Mucosa of stomach (tissue), 1 donor: Measurements from ENCODE around the gene PTPRU.

Experiments
- H3K27me3 ChIP-seq: one replicate; pipeline ENCODE4 v1.7.0; 2013; ENCODE audit warnings: mild to moderate bottlenecking, low read length; ENCODE audit not compliant: control insufficient read depth, insufficient read depth
- H3K36me3 ChIP-seq: one replicate; pipeline ENCODE4 v1.7.0; 2013; ENCODE audit warnings: low read length; ENCODE audit not compliant: control insufficient read depth, insufficient read depth
- H3K4me1 ChIP-seq: one replicate; pipeline ENCODE4 v1.7.0; 2013; ENCODE audit warnings: mild to moderate bottlenecking, low read length; ENCODE audit not compliant: control insufficient read depth, insufficient read depth
- H3K4me3 ChIP-seq: one replicate; pipeline ENCODE4 v1.7.0; 2013; ENCODE audit warnings: low read length
- H3K9ac ChIP-seq: one replicate; pipeline ENCODE4 v1.7.0; 2013; ENCODE audit warnings: mild to moderate bottlenecking, low read length, moderate library complexity
- H3K9me3 ChIP-seq: one replicate; pipeline ENCODE4 v1.7.0; 2013; ENCODE audit warnings: mild to moderate bottlenecking, low read length, moderate library complexity; ENCODE audit not compliant: control insufficient read depth
- donor health status: Pancreatic carcinoma.

The PTPRU gene

DNA sequence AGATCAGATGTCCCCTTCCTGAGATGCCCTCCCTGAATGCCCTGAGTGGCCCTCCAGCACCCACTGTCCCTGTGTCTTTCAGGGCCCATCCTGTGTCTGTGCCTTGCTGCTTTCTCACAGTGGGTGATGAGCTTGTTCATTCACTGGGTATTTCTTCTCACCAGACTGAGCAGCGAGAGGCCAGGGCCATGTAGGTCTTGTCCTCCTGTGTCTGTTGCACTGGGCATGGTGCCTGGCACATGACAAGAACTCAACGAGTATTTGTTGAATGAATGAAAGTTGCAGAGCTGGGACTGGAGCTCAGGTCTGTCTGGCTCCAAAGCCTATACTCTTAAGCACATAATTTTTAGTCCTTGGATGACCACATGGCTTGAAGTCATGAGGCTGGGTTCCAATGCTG, 93.8 kb downstream of the PTPRU start:
- H3K9me3 ChIP-seq, result no peaks in the 10 kb centered on the region
- no peak overlapping the region for H3K4me3 ChIP-seq
- H3K27me3 ChIP-seq, result no peaks in the 10 kb centered on the region
- no peaks in the 10 kb centered on the region for H3K36me3 ChIP-seq
- no peaks in the 10 kb centered on the region for H3K4me1 ChIP-seq
- no peak overlapping the region for H3K9ac ChIP-seq

DNA sequence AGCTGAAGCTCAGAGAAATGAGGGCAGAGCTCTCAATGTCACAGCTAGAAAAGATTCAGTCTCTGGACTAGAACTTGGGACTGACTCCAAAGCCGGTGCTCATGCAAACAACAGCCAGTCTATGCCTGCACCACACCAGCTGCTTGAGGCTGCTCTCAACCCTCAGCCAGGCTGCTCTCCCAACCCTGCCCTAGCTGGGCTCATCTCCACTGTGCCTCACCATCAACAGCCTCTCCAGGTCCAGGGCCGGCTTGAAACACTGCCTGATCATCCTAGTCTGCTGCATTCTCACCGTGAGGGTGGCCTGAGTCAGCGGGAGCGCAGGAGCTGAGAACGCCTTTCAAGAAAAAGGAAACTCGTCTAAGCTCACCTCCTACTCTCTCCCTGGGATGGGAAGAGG, 94.5 kb downstream of the PTPRU start:
- H3K9ac ChIP-seq, result no peak overlapping the region
- H3K4me3 ChIP-seq, result no peak overlapping the region
- no peaks in the 10 kb centered on the region for H3K27me3 ChIP-seq
- no peaks in the 10 kb centered on the region for H3K36me3 ChIP-seq
- H3K9me3 ChIP-seq, result no peaks in the 10 kb centered on the region
- H3K4me1 ChIP-seq, result no peaks in the 10 kb centered on the region

DNA sequence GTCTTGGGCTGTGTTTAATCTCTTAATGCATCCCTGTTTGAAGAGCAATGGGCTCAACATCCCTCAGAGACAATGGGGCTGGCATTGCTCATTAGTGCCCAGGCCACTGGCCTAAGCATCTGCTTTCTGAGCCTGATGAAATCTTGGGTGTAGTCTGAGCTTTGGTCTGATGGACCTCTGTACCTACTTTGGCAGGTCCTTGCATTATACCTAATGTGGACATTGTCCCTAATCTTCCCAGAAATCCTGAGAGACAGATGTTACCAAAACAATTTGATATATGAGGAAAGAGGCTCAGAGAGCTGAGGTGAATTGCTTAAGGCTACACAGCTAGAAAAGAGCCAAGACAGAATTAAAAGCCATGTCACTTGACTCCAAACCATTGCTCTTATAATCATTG, 95.0 kb downstream of the PTPRU start:
- Histone ChIP-seq H3K4me3 (no peak overlapping the region), H3K9me3 (no peaks in the 10 kb centered on the region), H3K4me1 (no peaks in the 10 kb centered on the region), H3K27me3 (no peaks in the 10 kb centered on the region), H3K9ac (no peak overlapping the region), H3K36me3 (no peaks in the 10 kb centered on the region)

DNA sequence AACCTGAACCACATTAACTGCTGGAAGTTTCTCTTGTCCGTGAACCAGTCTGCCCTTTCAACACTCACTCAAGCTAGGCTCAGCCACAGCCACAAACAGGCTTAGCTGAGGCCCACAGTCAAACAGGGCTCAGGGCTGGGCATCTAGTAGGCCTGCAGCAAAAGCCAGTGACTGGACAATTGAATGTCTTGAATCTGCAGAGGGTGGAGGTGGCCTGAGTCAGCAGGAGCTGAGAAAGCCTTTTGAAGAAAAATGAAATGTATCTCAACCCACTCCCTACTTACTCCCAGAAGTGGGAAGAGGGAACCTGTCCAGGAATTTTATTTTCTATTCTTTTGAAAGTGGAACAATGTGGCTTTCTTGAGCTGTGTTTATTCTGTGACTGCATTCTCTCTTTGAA, 95.4 kb downstream of the PTPRU start:
- Histone ChIP-seq H3K36me3 (no peaks in the 10 kb centered on the region), H3K4me3 (no peak overlapping the region), H3K9ac (no peak overlapping the region), H3K9me3 (no peaks in the 10 kb centered on the region), H3K27me3 (no peaks in the 10 kb centered on the region), H3K4me1 (no peaks in the 10 kb centered on the region)

DNA sequence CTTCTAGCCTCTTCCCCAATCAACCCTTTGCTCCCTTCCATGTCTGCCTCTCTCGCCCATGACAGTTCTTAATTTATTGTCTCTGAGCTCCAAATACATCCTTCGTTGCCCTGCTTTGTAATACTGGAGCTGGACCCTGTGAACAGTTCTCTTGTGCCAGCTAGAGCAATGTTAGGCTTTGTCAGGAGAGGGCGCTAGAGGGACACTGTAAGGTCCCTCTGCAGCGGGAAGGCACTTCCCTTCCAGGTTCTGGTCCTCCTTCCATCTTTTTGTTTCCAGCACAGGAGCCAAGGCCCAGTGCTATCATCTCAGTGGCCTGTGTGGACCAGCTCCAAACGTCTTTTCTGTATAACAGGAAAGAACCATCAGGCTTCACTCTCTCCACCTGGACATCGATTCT, 95.9 kb downstream of the PTPRU start:
- Histone ChIP-seq H3K4me1 (no peaks in the 10 kb centered on the region), H3K36me3 (no peaks in the 10 kb centered on the region), H3K9me3 (no peaks in the 10 kb centered on the region), H3K9ac (no peak overlapping the region), H3K4me3 (no peak overlapping the region), H3K27me3 (no peaks in the 10 kb centered on the region)

DNA sequence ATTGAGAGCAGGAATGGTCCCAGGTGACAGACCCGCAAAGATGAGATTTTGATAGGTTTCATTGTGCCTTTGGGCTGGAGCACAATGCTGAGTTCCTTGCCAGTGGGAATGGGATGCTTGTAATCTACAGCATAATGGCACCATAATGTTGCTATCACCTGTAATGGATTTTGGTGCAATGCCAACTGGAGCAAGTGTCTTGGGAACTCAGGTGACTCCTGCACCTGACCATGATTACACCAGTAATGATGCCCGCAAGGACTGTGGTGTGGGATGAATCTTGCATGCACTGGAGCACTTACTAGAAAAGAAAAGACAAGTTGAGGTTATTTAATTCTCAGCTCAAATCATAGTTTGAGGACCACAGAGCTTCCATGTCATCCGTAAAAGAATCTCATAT, 96.7 kb downstream of the PTPRU start:
- H3K36me3 ChIP-seq, result no peaks in the 10 kb centered on the region
- H3K27me3 ChIP-seq, result no peaks in the 10 kb centered on the region
- no peaks in the 10 kb centered on the region for H3K4me1 ChIP-seq
- H3K9me3 ChIP-seq, result no peaks in the 10 kb centered on the region
- H3K4me3 ChIP-seq, result no peak overlapping the region
- no peak overlapping the region for H3K9ac ChIP-seq

- no peaks in the 10 kb centered on the region for H3K4me1 ChIP-seq
- H3K36me3 ChIP-seq, result no peaks in the 10 kb centered on the region
- H3K4me3 ChIP-seq, result no peak overlapping the region
- H3K27me3 ChIP-seq, result no peaks in the 10 kb centered on the region
- no peaks in the 10 kb centered on the region for H3K9me3 ChIP-seq
- H3K9ac ChIP-seq, result no peak overlapping the region
Observed at GRCh38 chr1:29335573-29335972, 99.3 kb downstream of the PTPRU start.

DNA sequence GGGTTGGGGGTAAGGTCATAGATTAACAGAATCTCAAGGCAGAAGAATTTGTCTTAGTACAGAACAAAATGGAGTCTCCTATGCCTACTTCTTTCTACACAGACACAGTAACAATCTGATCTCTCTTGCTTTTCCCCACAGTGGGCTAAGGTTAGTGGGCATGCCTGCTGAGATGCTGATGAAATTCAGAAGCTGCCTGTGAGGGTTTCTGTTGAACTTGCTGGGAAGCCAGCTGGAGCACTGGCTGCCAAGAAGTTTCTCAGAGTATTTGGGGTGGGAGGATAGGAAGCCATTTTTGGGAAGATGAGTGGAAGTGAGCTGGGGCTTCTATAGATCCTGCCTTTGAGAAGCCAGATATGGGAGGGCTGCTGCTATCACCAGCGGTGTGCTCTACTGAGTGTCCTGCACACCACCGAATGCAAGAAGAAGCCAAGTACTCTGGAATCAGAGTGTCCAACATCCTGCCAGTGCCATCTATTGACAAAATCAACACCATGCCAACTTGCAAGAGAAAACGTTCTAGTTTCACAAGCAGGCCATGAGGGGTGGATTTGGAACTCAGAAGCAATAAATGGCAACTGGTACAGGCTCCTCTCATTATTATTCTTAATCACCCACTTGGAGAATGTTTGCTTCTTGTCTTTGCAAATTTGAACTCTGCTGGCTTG, 102.7 kb downstream of the PTPRU start:
- Histone ChIP-seq H3K9ac (no peak overlapping the region), H3K27me3 (no peaks in the 10 kb centered on the region), H3K4me1 (no peaks in the 10 kb centered on the region), H3K4me3 (no peak overlapping the region), H3K9me3 (no peaks in the 10 kb centered on the region), H3K36me3 (no peaks in the 10 kb centered on the region)

GRCh38 chr1:29341936-29342335, 105.6 kb downstream of the PTPRU start:
- no peak overlapping the region for H3K9ac ChIP-seq
- H3K27me3 ChIP-seq, result no peaks in the 10 kb centered on the region
- H3K36me3 ChIP-seq, result no peaks in the 10 kb centered on the region
- no peaks in the 10 kb centered on the region for H3K9me3 ChIP-seq
- H3K4me3 ChIP-seq, result no peak overlapping the region
- no peaks in the 10 kb centered on the region for H3K4me1 ChIP-seq

GRCh38 chr1:29342351-29342750, 106.0 kb downstream of the PTPRU start:
- Histone ChIP-seq H3K9me3 (no peaks in the 10 kb centered on the region), H3K4me3 (no peak overlapping the region), H3K9ac (no peak overlapping the region), H3K27me3 (no peaks in the 10 kb centered on the region), H3K36me3 (no peaks in the 10 kb centered on the region), H3K4me1 (no peaks in the 10 kb centered on the region)

DNA sequence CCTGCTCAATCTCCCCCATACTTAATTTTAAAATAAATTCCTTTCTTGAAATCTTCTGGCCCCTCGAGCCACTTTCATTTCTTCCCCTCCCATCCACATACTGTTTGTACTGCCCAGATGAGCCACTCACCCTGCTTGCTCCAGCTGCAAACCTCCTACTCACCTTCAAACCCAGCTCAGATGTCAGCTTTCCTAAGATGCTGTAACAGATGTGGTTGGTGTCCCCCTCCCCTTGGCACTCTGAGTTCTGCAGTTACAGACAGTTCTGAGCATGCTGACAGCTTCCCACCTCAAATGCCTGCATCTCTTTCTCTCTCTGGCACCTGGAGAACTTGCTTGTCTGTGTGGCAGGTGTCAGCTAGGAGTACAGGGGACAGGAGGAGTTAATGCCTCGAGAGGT, 106.7 kb downstream of the PTPRU start:
- no peak overlapping the region for H3K4me3 ChIP-seq
- H3K9me3 ChIP-seq, result no peaks in the 10 kb centered on the region
- no peaks in the 10 kb centered on the region for H3K36me3 ChIP-seq
- H3K4me1 ChIP-seq, result no peaks in the 10 kb centered on the region
- H3K9ac ChIP-seq, result no peak overlapping the region
- no peaks in the 10 kb centered on the region for H3K27me3 ChIP-seq

- no peak overlapping the region for H3K4me3 ChIP-seq
- H3K9ac ChIP-seq, result no peak overlapping the region
- H3K4me1 ChIP-seq, result no peaks in the 10 kb centered on the region
- H3K27me3 ChIP-seq, result no peaks in the 10 kb centered on the region
- no peaks in the 10 kb centered on the region for H3K36me3 ChIP-seq
- H3K9me3 ChIP-seq, result no peaks in the 10 kb centered on the region
Observed at GRCh38 chr1:29343476-29343875, 107.2 kb downstream of the PTPRU start.

- Histone ChIP-seq H3K27me3 (no peaks in the 10 kb centered on the region), H3K9ac (no peak overlapping the region), H3K4me3 (no peak overlapping the region)
Observed at GRCh38 chr1:29343908-29344307, 107.6 kb downstream of the PTPRU start.

More at GRCh38 chr1:29343908-29344307, 107.6 kb downstream of the PTPRU start:
- no peaks in the 10 kb centered on the region for H3K9me3 ChIP-seq
- no peaks in the 10 kb centered on the region for H3K4me1 ChIP-seq
- no peaks in the 10 kb centered on the region for H3K36me3 ChIP-seq
